ENCODE data around the gene RFX3. TPM values are rescaled to one million over a fixed set of nuclear protein-coding genes. Genes with fewer than 3 reads are reported as not detected.

The RFX3 gene
- total RNA-seq, 1 experiment from 2014 or later = 3.7 TPM

DNA sequence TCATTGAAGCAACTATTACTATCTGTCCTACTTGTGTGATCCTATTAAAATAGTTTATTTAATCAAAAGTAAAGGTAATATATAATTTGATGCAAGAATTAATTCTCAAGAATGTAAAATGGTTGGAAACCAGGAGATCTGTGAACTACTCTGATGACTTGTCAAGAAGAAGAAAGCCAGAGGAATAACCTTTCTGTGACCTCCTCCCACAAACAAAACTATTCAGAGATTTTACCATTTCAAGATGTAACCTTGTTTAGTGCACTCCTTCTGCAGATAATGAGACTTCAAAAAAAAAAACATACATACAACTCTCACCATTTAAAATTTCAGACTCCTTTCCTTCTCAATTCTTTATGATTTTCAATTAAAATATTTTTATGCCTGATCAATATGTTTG lies 79.5 kb downstream of the RFX3 start:
- Histone ChIP-seq H3K4me3 (ENCODE audit: insufficient read depth, low read depth, low read length) (no peak overlapping the region), H3K27me3 (ENCODE audit: control insufficient read depth, insufficient read depth, low read length) (no peaks in the 10 kb centered on the region), H3K36me3 (replicated peaks; ENCODE audit: control insufficient read depth, insufficient read depth, low read length) (no peaks in the 10 kb centered on the region)
- no peak for DNase-seq

DNA sequence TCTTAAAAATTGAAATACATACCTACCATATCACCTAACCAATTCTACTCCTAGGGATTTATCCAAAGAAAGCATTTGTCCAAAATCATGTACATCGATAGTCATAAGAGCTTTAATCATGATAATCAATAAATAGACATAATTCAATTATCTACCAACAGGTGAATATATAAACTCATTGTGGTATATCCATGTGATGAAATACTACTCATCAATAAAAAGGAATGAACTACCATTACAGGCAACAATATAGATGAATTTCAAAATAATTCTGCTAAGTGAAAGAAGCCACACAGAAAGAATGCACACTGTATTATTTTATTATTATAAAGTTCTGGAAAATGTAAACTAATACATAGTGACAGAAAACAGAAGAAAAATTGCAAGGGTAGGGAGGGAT lies 81.8 kb downstream of the RFX3 start:
- DNase-seq = no peak
- H3K36me3 ChIP-seq (replicated peaks; ENCODE audit: control insufficient read depth, insufficient read depth, low read length) = no peaks in the 10 kb centered on the region
- H3K4me3 ChIP-seq (ENCODE audit: insufficient read depth, low read depth, low read length) = no peak overlapping the region
- no peaks in the 10 kb centered on the region for H3K27me3 ChIP-seq (ENCODE audit: control insufficient read depth, insufficient read depth, low read length)

GRCh38 chr9:3441197-3441816 lies 84.5 kb downstream of the RFX3 start:
- Histone ChIP-seq H3K36me3 (replicated peaks; ENCODE audit: control insufficient read depth, insufficient read depth, low read length) (no peaks in the 10 kb centered on the region), H3K27me3 (ENCODE audit: control insufficient read depth, insufficient read depth, low read length) (no peaks in the 10 kb centered on the region), H3K4me3 (ENCODE audit: insufficient read depth, low read depth, low read length) (no peak overlapping the region)
- DNase-seq = no peak

GRCh38 chr9:3436629-3437420 lies 89.0 kb downstream of the RFX3 start:
- no peaks in the 10 kb centered on the region for H3K36me3 ChIP-seq (replicated peaks; ENCODE audit: control insufficient read depth, insufficient read depth, low read length)
- no peaks in the 10 kb centered on the region for H3K27me3 ChIP-seq (ENCODE audit: control insufficient read depth, insufficient read depth, low read length)
- DNase-seq = no peak
- H3K4me3 ChIP-seq (ENCODE audit: insufficient read depth, low read depth, low read length) = no peak overlapping the region

GRCh38 chr9:3435732-3436131 lies 90.1 kb downstream of the RFX3 start:
- Histone ChIP-seq H3K27me3 (ENCODE audit: control insufficient read depth, insufficient read depth, low read length) (no peaks in the 10 kb centered on the region), H3K36me3 (replicated peaks; ENCODE audit: control insufficient read depth, insufficient read depth, low read length) (no peaks in the 10 kb centered on the region), H3K4me3 (ENCODE audit: insufficient read depth, low read depth, low read length) (no peak overlapping the region)
- no peak for DNase-seq

GRCh38 chr9:3434594-3434993 lies 91.2 kb downstream of the RFX3 start:
- no peak for DNase-seq
- no peak overlapping the region for H3K4me3 ChIP-seq (ENCODE audit: insufficient read depth, low read depth, low read length)
- H3K36me3 ChIP-seq (replicated peaks; ENCODE audit: control insufficient read depth, insufficient read depth, low read length) = no peaks in the 10 kb centered on the region
- H3K27me3 ChIP-seq (ENCODE audit: control insufficient read depth, insufficient read depth, low read length) = no peaks in the 10 kb centered on the region

DNA sequence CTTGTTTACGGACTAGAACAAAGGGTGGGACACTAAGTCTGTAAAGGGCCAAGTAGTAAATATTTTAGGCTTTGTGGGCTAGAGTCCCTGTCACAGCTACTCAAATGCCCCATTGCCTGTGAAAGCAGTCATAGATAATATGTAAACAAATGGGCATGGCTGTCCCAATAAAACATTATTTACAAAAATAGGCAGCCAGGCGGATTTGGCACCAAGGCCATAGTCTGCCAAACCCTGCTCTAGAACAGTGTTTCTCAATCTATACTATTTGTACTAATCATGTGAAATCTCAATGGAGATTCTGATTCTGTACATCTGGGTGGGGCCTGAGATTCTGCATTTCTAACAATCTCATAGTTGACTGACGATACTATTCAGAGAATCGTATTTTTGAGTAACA lies 92.0 kb downstream of the RFX3 start:
- DNase-seq = no peak

GRCh38 chr9:3433066-3433465 lies 92.7 kb downstream of the RFX3 start:
- Histone ChIP-seq H3K36me3 (replicated peaks; ENCODE audit: control insufficient read depth, insufficient read depth, low read length) (no peaks in the 10 kb centered on the region), H3K27me3 (ENCODE audit: control insufficient read depth, insufficient read depth, low read length) (no peaks in the 10 kb centered on the region), H3K4me3 (ENCODE audit: insufficient read depth, low read depth, low read length) (no peak overlapping the region)
- DNase-seq = no peak

More for the DNA sequence above, 92.0 kb downstream of the RFX3 start:
- H3K4me3 ChIP-seq (ENCODE audit: insufficient read depth, low read depth, low read length) = no peak overlapping the region
- no peaks in the 10 kb centered on the region for H3K27me3 ChIP-seq (ENCODE audit: control insufficient read depth, insufficient read depth, low read length)
- no peaks in the 10 kb centered on the region for H3K36me3 ChIP-seq (replicated peaks; ENCODE audit: control insufficient read depth, insufficient read depth, low read length)

DNA sequence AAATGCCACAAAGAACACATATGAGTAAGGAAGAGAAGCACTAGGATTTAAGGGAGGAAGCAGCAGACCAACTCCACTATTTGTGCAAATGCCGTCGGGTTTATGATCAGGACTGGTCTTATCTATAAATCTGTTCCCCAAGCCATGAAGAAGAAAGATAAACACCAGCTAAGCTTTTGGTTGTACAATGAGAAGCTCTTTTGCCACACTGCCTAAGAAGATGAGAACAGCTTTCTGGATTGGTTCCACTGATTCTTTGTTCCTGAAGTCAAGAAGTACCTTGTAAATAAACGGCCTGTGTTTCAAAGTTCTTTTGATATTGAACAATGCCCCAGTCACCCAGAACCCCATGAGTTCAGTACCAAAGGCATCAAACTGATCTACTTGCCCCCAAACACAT lies 93.9 kb downstream of the RFX3 start:
- no peak overlapping the region for H3K4me3 ChIP-seq (ENCODE audit: insufficient read depth, low read depth, low read length)
- H3K27me3 ChIP-seq (ENCODE audit: control insufficient read depth, insufficient read depth, low read length) = no peaks in the 10 kb centered on the region
- H3K36me3 ChIP-seq (replicated peaks; ENCODE audit: control insufficient read depth, insufficient read depth, low read length) = no peaks in the 10 kb centered on the region
- DNase-seq = no peak

DNA sequence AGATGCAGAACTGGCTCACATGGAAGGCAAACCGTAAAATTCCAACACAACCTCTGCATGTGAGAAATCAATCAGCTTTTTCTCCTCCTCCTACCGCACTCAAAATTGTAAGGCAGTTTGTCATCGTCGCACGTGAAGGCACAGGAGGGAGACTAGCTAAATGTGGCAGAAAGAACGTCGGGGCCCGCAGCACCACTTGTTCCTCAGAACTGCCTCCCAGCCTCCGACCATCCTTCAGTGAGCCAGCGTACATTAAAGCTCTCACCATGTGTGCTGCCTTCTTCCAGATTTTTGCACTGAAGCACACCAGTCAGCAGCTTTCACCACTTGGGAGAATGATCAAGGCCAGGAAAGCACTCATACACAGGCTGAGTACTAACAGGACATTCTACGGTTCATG lies 105.9 kb downstream of the RFX3 start:
- no peaks in the 10 kb centered on the region for H3K36me3 ChIP-seq (replicated peaks; ENCODE audit: control insufficient read depth, insufficient read depth, low read length)
- DNase-seq = no peak
- H3K4me3 ChIP-seq (ENCODE audit: insufficient read depth, low read depth, low read length) = no peak overlapping the region
- no peaks in the 10 kb centered on the region for H3K27me3 ChIP-seq (ENCODE audit: control insufficient read depth, insufficient read depth, low read length)

DNA sequence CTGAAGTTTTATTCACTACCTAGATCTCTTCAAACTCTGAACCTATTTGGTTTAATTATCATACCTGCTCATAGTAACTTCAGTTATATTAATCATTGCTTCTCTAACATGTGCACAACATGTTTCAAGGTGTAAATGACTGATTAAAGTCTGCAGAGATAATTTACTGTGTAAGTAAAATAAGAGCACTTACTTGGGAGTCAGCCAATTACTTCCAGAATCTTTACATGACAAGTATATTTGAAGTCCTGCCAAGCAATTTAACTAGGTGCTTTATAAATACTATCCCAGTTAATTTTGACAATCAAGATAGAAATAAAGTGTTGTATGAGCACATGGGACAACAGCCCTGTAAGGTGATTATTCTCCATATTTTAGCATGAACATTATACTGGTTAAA lies 109.9 kb downstream of the RFX3 start:
- Histone ChIP-seq H3K36me3 (replicated peaks; ENCODE audit: control insufficient read depth, insufficient read depth, low read length) (no peaks in the 10 kb centered on the region), H3K4me3 (ENCODE audit: insufficient read depth, low read depth, low read length) (no peak overlapping the region), H3K27me3 (ENCODE audit: control insufficient read depth, insufficient read depth, low read length) (no peaks in the 10 kb centered on the region)
- DNase-seq = no peak

- H3K36me3 ChIP-seq (replicated peaks; ENCODE audit: control insufficient read depth, insufficient read depth, low read length) = no peaks in the 10 kb centered on the region
- no peaks in the 10 kb centered on the region for H3K27me3 ChIP-seq (ENCODE audit: control insufficient read depth, insufficient read depth, low read length)
- DNase-seq = no peak
- no peak overlapping the region for H3K4me3 ChIP-seq (ENCODE audit: insufficient read depth, low read depth, low read length)
Measured at GRCh38 chr9:3413984-3414383, 111.8 kb downstream of the RFX3 start.

- Histone ChIP-seq H3K27me3 (ENCODE audit: control insufficient read depth, insufficient read depth, low read length) (no peaks in the 10 kb centered on the region), H3K36me3 (replicated peaks; ENCODE audit: control insufficient read depth, insufficient read depth, low read length) (no peaks in the 10 kb centered on the region), H3K4me3 (ENCODE audit: insufficient read depth, low read depth, low read length) (no peak overlapping the region)
- no peak for DNase-seq
Measured at GRCh38 chr9:3410461-3410860, 115.3 kb downstream of the RFX3 start.

- DNase-seq = no peak
- Histone ChIP-seq H3K36me3 (replicated peaks; ENCODE audit: control insufficient read depth, insufficient read depth, low read length) (no peaks in the 10 kb centered on the region), H3K27me3 (ENCODE audit: control insufficient read depth, insufficient read depth, low read length) (no peaks in the 10 kb centered on the region), H3K4me3 (ENCODE audit: insufficient read depth, low read depth, low read length) (no peak overlapping the region)
Measured at GRCh38 chr9:3409453-3409852, 116.3 kb downstream of the RFX3 start.

- no peak for DNase-seq
- H3K36me3 ChIP-seq (replicated peaks; ENCODE audit: control insufficient read depth, insufficient read depth, low read length) = no peaks in the 10 kb centered on the region
Measured at GRCh38 chr9:3403315-3403714, 122.5 kb downstream of the RFX3 start.

More at GRCh38 chr9:3403315-3403714, 122.5 kb downstream of the RFX3 start:
- Histone ChIP-seq H3K4me3 (ENCODE audit: insufficient read depth, low read depth, low read length) (no peak overlapping the region), H3K27me3 (ENCODE audit: control insufficient read depth, insufficient read depth, low read length) (no peaks in the 10 kb centered on the region)

Data from H7 (cell line).